PC-9 (cell line): ENCODE results near the gene ANKRD35. TPM values are rescaled to one million over a fixed set of nuclear protein-coding genes. Genes with fewer than 3 reads are reported as not detected.

ENCODE experiments used
- microRNA-seq: library from miRNA; unstranded; fragments of <30 nt; microRNA quantifications from one replicate; pipeline ENCODE4 v1.2.0, GENCODE V29; 2021; ENCODE audit warnings: borderline number of aligned reads, borderline replicate concordance
- total RNA-seq: library from RNA; stranded (reverse); gene quantifications from 2 replicates; pipeline ENCODE4 v1.2.3, GENCODE V29; 2021

Gene ANKRD35
- total RNA-seq, 1 experiment from 2014 or later: 1.2 TPM

Small RNAs within 50 kb of the gene (microRNA-seq; reads per million reads assigned to microRNA genes)
- gene MIR6736: not detected

Other genes starting within 250 kb of the ANKRD35 start
- gene PDZK1, start 178.5 kb downstream of the ANKRD35 start, total RNA-seq: 2.7 and 3.4 TPM in 2 replicates
- gene CD160, start 166.4 kb downstream of the ANKRD35 start, total RNA-seq: not detected in 2 replicates
- 8.8 and 11.0 TPM in 2 replicates for gene RNF115, start 61.8 kb downstream of the ANKRD35 start, total RNA-seq
- gene POLR3C, start 61.7 kb downstream of the ANKRD35 start, total RNA-seq: 21.2 and 21.4 TPM in 2 replicates
- 1.0 and 1.5 TPM in 2 replicates for gene NUDT17, start 40.2 kb downstream of the ANKRD35 start, total RNA-seq
- gene PIAS3, start 26.8 kb downstream of the ANKRD35 start, total RNA-seq: 44.3 and 57.8 TPM in 2 replicates
- 0.33 and 0.88 TPM in 2 replicates for gene ITGA10, start 24.2 kb upstream of the ANKRD35 start, total RNA-seq
- gene PEX11B, start 32.9 kb upstream of the ANKRD35 start, total RNA-seq: 19.7 and 19.8 TPM in 2 replicates
- 129 and 181 TPM in 2 replicates for gene RBM8A, start 41.6 kb upstream of the ANKRD35 start, total RNA-seq
- 0.48 and 0.50 TPM in 2 replicates for gene LIX1L, start 72.2 kb upstream of the ANKRD35 start, total RNA-seq
- gene ANKRD34A, start 78.7 kb upstream of the ANKRD35 start, total RNA-seq: 0.33 and 0.50 TPM in 2 replicates
- gene POLR3GL, start 78.8 kb upstream of the ANKRD35 start, total RNA-seq: 7.2 and 10.6 TPM in 2 replicates
- 95.7 and 131 TPM in 2 replicates for gene TXNIP, start 110.7 kb upstream of the ANKRD35 start, total RNA-seq
- gene HJV, start 135.9 kb upstream of the ANKRD35 start, total RNA-seq: not detected in 2 replicates